Measurements from ENCODE around the gene CAPZB.

CAPZB gene

DNA sequence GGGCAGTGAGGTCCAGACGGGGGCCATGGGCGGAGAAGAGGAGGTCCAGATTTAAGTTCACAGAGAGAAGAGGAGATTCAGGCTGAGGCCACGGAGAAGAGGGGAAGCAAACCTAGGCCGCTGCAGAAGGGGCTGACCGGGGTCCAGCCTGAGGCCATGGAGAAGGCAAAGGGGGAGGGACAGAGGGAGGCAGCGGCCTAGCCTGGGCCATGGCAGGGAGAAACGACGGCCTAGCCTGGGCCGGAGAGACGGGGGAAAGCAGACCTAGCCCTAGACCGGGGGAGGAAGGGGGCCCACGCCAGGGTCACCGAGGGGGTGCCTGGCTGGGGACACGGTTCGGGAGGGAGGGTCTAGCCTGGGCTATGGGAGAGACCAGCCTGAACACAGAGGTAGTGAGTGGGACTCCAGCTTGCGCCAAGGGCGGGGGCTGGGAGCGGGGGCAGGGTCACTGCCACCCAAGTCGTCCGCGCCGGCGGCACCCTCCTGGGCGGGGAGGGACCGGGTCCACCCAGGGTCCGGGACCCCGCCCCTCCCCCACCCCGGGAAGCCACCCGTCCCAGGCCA is 459 bp downstream of the CAPZB start:
- no peak for DNase-seq (ENCODE audit: low read depth, low spot score)
- TF ChIP-seq, protein P1, sequence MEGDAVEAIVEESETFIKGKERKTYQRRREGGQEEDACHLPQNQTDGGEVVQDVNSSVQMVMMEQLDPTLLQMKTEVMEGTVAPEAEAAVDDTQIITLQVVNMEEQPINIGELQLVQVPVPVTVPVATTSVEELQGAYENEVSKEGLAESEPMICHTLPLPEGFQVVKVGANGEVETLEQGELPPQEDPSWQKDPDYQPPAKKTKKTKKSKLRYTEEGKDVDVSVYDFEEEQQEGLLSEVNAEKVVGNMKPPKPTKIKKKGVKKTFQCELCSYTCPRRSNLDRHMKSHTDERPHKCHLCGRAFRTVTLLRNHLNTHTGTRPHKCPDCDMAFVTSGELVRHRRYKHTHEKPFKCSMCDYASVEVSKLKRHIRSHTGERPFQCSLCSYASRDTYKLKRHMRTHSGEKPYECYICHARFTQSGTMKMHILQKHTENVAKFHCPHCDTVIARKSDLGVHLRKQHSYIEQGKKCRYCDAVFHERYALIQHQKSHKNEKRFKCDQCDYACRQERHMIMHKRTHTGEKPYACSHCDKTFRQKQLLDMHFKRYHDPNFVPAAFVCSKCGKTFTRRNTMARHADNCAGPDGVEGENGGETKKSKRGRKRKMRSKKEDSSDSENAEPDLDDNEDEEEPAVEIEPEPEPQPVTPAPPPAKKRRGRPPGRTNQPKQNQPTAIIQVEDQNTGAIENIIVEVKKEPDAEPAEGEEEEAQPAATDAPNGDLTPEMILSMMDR (IDR thresholded peaks at IDR 0.05; ENCODE audit: low read depth, low read length), result no peak
- in situ Hi-C loops (cut with HindIII; ENCODE audit: low sequenced_read_pairs), result no loop called here
- peak overlapping the region; percentile 84 for H3K4me3 ChIP-seq (ENCODE audit: low read depth, low read length)

DNA sequence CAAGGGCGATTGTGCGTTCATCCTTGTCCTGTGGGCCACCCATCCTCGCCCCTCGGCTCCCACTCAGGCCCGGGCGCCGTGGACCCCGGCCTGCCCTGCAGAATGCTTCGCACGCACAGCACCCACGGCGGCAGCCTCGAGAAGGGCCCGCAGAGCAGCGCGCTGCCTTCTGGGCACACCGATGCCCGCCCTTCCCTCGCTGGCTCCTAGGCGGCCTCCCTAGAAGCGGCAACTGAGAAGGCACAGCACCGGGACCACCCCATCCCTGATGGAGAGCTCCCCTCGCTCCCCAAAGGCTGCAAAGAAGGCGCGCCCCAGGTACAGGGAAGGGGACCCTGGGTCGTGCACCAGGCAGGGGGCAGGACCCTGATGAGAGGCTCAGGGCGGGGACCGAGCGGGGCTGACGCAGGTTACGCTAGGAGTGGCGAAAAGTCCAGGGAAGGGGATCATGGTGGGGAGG is 971 bp downstream of the CAPZB start:
- in situ Hi-C loops (cut with HindIII; ENCODE audit: low sequenced_read_pairs), result no loop called here
- no peak for DNase-seq (ENCODE audit: low read depth, low spot score)
- TF ChIP-seq, protein P1 (IDR thresholded peaks at IDR 0.05; ENCODE audit: low read depth, low read length), result no peak
- H3K4me3 ChIP-seq (ENCODE audit: low read depth, low read length), result peak overlapping the region; percentile 84

DNA sequence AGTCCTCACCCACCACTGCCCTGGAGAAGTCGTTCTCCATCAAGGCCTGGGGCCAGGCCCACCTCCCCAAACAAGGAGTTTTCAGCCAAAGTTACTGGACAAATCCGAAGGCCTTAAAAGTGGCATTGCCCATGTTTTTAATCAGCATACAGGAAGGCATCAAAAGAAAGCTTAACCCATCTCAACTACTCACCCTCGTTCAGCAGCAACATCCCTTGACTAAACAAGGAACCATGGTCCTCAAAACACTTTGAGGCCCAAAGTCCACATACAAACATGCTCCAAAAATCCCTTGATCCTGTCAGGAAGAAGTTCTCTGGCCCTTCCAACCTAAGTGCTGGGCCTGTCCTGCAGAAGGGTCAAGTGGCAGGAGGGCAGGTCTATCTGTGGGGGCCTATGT is 1.6 kb downstream of the CAPZB start:
- in situ Hi-C loops (cut with HindIII; ENCODE audit: low sequenced_read_pairs), result no loop called here
- TF ChIP-seq, protein P1 (IDR thresholded peaks at IDR 0.05; ENCODE audit: low read depth, low read length), result no peak
- peak overlapping the region; percentile 84 for H3K4me3 ChIP-seq (ENCODE audit: low read depth, low read length)
- DNase-seq (ENCODE audit: low read depth, low spot score), result no peak

DNA sequence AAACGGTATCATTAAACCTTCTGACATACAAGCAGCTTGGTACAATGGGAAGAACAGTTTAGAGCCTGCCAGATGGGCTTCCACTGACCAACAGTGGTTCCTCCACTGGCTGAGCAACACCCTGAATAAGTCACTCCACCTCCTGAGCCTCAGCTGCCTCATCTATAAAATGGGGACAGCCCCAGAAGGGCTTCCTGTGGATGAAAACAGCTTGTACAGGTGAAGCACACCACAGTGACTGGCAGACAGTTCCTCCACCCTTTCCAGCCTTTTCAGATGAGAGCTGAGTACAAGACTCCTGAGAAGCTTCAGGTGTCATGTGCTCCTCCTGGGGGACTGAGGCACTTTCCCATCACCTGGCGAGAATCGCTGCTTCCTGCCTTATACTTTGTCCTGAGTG is 2.1 kb downstream of the CAPZB start:
- TF ChIP-seq, protein P1 (IDR thresholded peaks at IDR 0.05; ENCODE audit: low read depth, low read length), result no peak
- H3K4me3 ChIP-seq (ENCODE audit: low read depth, low read length), result peak overlapping the region; percentile 84
- in situ Hi-C loops (cut with HindIII; ENCODE audit: low sequenced_read_pairs), result no loop called here
- DNase-seq (ENCODE audit: low read depth, low spot score), result no peak

DNA sequence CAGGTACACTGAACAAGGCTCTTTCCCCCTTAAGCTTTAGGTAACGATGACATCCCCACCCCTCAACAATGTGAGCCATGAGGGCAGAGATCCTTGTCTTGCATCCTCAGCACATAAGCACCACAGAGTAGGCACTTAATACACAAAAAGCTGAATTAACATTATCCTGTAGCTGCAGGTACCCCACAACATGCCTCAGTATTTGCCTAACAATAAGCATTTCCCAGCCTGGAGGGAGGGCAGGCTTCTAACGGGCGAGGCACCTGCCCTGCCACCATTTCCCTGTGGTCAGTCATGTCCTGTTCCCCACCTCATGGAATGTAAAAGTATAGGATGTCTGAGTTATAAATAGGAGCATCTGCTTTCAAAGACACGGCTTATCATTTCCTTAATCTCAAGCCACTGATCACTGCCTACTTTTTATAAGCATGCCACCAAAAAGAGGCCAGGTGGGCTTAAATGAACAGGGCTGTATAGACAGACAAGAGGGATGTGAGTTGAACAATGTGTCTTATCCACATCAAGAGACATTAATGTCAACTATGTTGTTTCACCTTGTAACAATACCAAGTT is 3.4 kb downstream of the CAPZB start:
- peak overlapping the region; percentile 84 for H3K4me3 ChIP-seq (ENCODE audit: low read depth, low read length)
- TF ChIP-seq, protein P1 (IDR thresholded peaks at IDR 0.05; ENCODE audit: low read depth, low read length), result no peak
- in situ Hi-C loops (cut with HindIII; ENCODE audit: low sequenced_read_pairs), result no loop called here
- no peak for DNase-seq (ENCODE audit: low read depth, low spot score)

DNA sequence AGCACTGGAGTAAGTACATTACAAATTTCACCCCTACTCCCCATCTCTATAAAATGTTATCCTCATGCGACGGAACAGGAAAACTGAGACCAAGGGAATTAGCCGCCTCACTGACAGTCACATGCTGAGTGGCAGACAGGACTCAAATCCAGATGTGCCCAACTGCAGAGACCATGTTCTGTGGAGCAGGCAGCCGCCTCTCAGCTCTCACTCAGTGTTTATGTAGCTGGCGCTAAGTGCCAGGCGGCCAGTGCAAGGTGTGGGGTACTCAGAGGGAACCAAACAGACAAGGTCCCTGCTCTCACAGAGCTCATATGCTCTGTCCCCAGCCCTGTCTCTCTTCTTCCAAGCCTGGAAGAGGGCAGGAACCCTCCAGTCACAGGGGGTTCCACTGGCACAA is 5.1 kb downstream of the CAPZB start:
- no peak overlapping the region for H3K4me3 ChIP-seq (ENCODE audit: low read depth, low read length)
- no peak for DNase-seq (ENCODE audit: low read depth, low spot score)
- in situ Hi-C loops (cut with HindIII; ENCODE audit: low sequenced_read_pairs), result no loop called here
- TF ChIP-seq, protein P1 (IDR thresholded peaks at IDR 0.05; ENCODE audit: low read depth, low read length), result no peak

Measured in astrocyte of the spinal cord (primary cell).